Stomach (tissue), 4 donors: ENCODE measurements around the gene GAREM2.

ENCODE experiments used
- EP300 ChIP-seq: sonication (generic); formaldehyde crosslinking; IDR thresholded peaks from one replicate; pipeline ENCODE4 v1.6.1; 2017; ENCODE audit warnings: antibody characterized with exemption
- POLR2AphosphoS5 ChIP-seq, 3 donors: sonication (generic); formaldehyde crosslinking; IDR thresholded peaks; one replicate each; pipeline ENCODE4 v1.6.1; 2016; ENCODE audit warnings: antibody characterized with exemption in 3 of 3
- TF ChIP-seq, protein P1 (sequence below), 7 experiments: fragments of 450-650 bp in 4 of 7; fragments of 200-600 bp in 3 of 7; sonication (generic) in 3 of 7; IDR thresholded peaks; one replicate each; pipeline ENCODE4 v1.5.1; 2016 to 2019; ENCODE audit warnings: antibody characterized with exemption in 7 of 7, control low read depth in 2 of 7, mild to moderate bottlenecking in 1 of 7

DNA sequence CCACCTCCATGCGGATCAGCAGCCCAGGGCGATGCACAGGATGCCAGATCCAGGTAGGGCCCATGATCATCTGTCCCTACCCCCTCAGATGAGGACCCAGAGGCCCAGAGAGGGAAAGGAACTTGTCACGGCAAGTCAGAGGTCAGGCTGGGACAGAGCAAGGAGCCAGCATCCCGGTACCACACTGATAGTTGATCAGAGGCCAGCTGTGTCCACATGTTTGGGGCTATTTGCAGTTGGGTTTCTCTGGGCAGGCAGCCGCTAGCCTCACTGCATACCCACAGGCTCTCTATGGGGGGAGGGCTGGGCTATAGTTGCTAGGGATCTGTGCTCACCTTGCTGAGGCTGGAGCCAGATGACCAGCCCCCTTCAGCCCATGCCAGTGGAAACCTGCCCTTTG lies 9.6 kb downstream of the GAREM2 start:
- TF ChIP-seq, protein P1, sequence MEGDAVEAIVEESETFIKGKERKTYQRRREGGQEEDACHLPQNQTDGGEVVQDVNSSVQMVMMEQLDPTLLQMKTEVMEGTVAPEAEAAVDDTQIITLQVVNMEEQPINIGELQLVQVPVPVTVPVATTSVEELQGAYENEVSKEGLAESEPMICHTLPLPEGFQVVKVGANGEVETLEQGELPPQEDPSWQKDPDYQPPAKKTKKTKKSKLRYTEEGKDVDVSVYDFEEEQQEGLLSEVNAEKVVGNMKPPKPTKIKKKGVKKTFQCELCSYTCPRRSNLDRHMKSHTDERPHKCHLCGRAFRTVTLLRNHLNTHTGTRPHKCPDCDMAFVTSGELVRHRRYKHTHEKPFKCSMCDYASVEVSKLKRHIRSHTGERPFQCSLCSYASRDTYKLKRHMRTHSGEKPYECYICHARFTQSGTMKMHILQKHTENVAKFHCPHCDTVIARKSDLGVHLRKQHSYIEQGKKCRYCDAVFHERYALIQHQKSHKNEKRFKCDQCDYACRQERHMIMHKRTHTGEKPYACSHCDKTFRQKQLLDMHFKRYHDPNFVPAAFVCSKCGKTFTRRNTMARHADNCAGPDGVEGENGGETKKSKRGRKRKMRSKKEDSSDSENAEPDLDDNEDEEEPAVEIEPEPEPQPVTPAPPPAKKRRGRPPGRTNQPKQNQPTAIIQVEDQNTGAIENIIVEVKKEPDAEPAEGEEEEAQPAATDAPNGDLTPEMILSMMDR (IDR thresholded peaks at IDR 0.05): no peak
- TF ChIP-seq EP300: no peak
- no peak for TF ChIP-seq POLR2AphosphoS5 (IDR thresholded peaks at IDR 0.05)
